ENCODE results near the gene STX8.

GRCh38 chr17:9434642-9435057 is 141.0 kb downstream of the STX8 start:
- TF ChIP-seq POLR2A (IDR thresholded peaks at IDR 0.05) (no peak), CTCF (IDR thresholded peaks at IDR 0.05) (no peak)
